ENCODE data around the gene NPY2R.

NPY2R gene

GRCh38 chr4:155208258-155209054, at the start of gene NPY2R:
Gene NPY2R (plus strand): TSS chr4:155208636. CDS start chr4:155213940, 5,304 bp downstream.
- Histone ChIP-seq H3K4me1 (ENCODE audit: insufficient read depth, low read length) (peaks cover 3% of the 10 kb centered on the region), H3K9me3 (ENCODE audit: low read length) (no peaks in the 10 kb centered on the region), H3K4me3 (ENCODE audit: low read length) (peak within 1 kb of the TSS; percentile 43), H2AFZ (ENCODE audit: low read depth, low read length) (peak within 1 kb of the TSS; percentile 33), H3K27me3 (ENCODE audit: insufficient read depth, low read length) (peaks cover 46% of the 10 kb centered on the region), H3K36me3 (ENCODE audit: insufficient read depth, low read length) (no peaks in the 10 kb centered on the region)

GRCh38 chr4:155161357-155161756, 47.1 kb upstream of the NPY2R start:
- no peaks in the 10 kb centered on the region for H3K36me3 ChIP-seq (ENCODE audit: insufficient read depth, low read length)
- no peak overlapping the region for H2AFZ ChIP-seq (ENCODE audit: low read depth, low read length)
- peaks cover 54% of the 10 kb centered on the region for H3K4me1 ChIP-seq (ENCODE audit: insufficient read depth, low read length)
- no peaks in the 10 kb centered on the region for H3K27me3 ChIP-seq (ENCODE audit: insufficient read depth, low read length)
- H3K4me3 ChIP-seq (ENCODE audit: low read length) = no peak overlapping the region
- H3K9me3 ChIP-seq (ENCODE audit: low read length) = peaks cover 2% of the 10 kb centered on the region

GRCh38 chr4:155164718-155165117, 43.7 kb upstream of the NPY2R start:
- Histone ChIP-seq H3K27me3 (ENCODE audit: insufficient read depth, low read length) (no peaks in the 10 kb centered on the region), H2AFZ (ENCODE audit: low read depth, low read length) (peak overlapping the region; percentile 12), H3K9me3 (ENCODE audit: low read length) (no peaks in the 10 kb centered on the region), H3K4me3 (ENCODE audit: low read length) (no peak overlapping the region), H3K4me1 (ENCODE audit: insufficient read depth, low read length) (peaks cover 60% of the 10 kb centered on the region), H3K36me3 (ENCODE audit: insufficient read depth, low read length) (no peaks in the 10 kb centered on the region)

- Histone ChIP-seq H2AFZ (ENCODE audit: low read depth, low read length) (no peak overlapping the region), H3K4me3 (ENCODE audit: low read length) (no peak overlapping the region), H3K4me1 (ENCODE audit: insufficient read depth, low read length) (peaks cover 14% of the 10 kb centered on the region), H3K9me3 (ENCODE audit: low read length) (no peaks in the 10 kb centered on the region), H3K36me3 (ENCODE audit: insufficient read depth, low read length) (no peaks in the 10 kb centered on the region), H3K27me3 (ENCODE audit: insufficient read depth, low read length) (no peaks in the 10 kb centered on the region)
Observed at GRCh38 chr4:155170569-155170968, 37.9 kb upstream of the NPY2R start.

GRCh38 chr4:155173371-155173770, 35.1 kb upstream of the NPY2R start:
- Histone ChIP-seq H3K27me3 (ENCODE audit: insufficient read depth, low read length) (no peaks in the 10 kb centered on the region), H3K36me3 (ENCODE audit: insufficient read depth, low read length) (no peaks in the 10 kb centered on the region), H3K4me3 (ENCODE audit: low read length) (no peak overlapping the region), H3K9me3 (ENCODE audit: low read length) (no peaks in the 10 kb centered on the region), H3K4me1 (ENCODE audit: insufficient read depth, low read length) (no peaks in the 10 kb centered on the region), H2AFZ (ENCODE audit: low read depth, low read length) (no peak overlapping the region)

GRCh38 chr4:155174668-155175067, 33.8 kb upstream of the NPY2R start:
- H3K36me3 ChIP-seq (ENCODE audit: insufficient read depth, low read length) = no peaks in the 10 kb centered on the region
- H3K4me1 ChIP-seq (ENCODE audit: insufficient read depth, low read length) = no peaks in the 10 kb centered on the region
- H3K4me3 ChIP-seq (ENCODE audit: low read length) = no peak overlapping the region
- H3K9me3 ChIP-seq (ENCODE audit: low read length) = no peaks in the 10 kb centered on the region
- no peaks in the 10 kb centered on the region for H3K27me3 ChIP-seq (ENCODE audit: insufficient read depth, low read length)
- no peak overlapping the region for H2AFZ ChIP-seq (ENCODE audit: low read depth, low read length)

GRCh38 chr4:155179216-155179615, 29.2 kb upstream of the NPY2R start:
- Histone ChIP-seq H3K36me3 (ENCODE audit: insufficient read depth, low read length) (no peaks in the 10 kb centered on the region), H3K4me3 (ENCODE audit: low read length) (no peak overlapping the region), H2AFZ (ENCODE audit: low read depth, low read length) (no peak overlapping the region), H3K4me1 (ENCODE audit: insufficient read depth, low read length) (no peaks in the 10 kb centered on the region), H3K9me3 (ENCODE audit: low read length) (no peaks in the 10 kb centered on the region), H3K27me3 (ENCODE audit: insufficient read depth, low read length) (no peaks in the 10 kb centered on the region)

- Histone ChIP-seq H3K27me3 (ENCODE audit: insufficient read depth, low read length) (peaks cover 4% of the 10 kb centered on the region), H3K36me3 (ENCODE audit: insufficient read depth, low read length) (no peaks in the 10 kb centered on the region), H3K4me3 (ENCODE audit: low read length) (no peak overlapping the region), H2AFZ (ENCODE audit: low read depth, low read length) (no peak overlapping the region), H3K4me1 (ENCODE audit: insufficient read depth, low read length) (no peaks in the 10 kb centered on the region), H3K9me3 (ENCODE audit: low read length) (no peaks in the 10 kb centered on the region)
Observed at GRCh38 chr4:155186972-155187371, 21.5 kb upstream of the NPY2R start.

- Histone ChIP-seq H2AFZ (ENCODE audit: low read depth, low read length) (no peak overlapping the region), H3K4me1 (ENCODE audit: insufficient read depth, low read length) (no peaks in the 10 kb centered on the region), H3K27me3 (ENCODE audit: insufficient read depth, low read length) (peaks cover 4% of the 10 kb centered on the region), H3K4me3 (ENCODE audit: low read length) (no peak overlapping the region), H3K36me3 (ENCODE audit: insufficient read depth, low read length) (no peaks in the 10 kb centered on the region), H3K9me3 (ENCODE audit: low read length) (no peaks in the 10 kb centered on the region)
Observed at GRCh38 chr4:155187989-155188388, 20.4 kb upstream of the NPY2R start.

GRCh38 chr4:155190099-155190498, 18.3 kb upstream of the NPY2R start:
- Histone ChIP-seq H3K27me3 (ENCODE audit: insufficient read depth, low read length) (peaks cover 4% of the 10 kb centered on the region), H3K4me1 (ENCODE audit: insufficient read depth, low read length) (no peaks in the 10 kb centered on the region), H2AFZ (ENCODE audit: low read depth, low read length) (no peak overlapping the region), H3K9me3 (ENCODE audit: low read length) (no peaks in the 10 kb centered on the region), H3K4me3 (ENCODE audit: low read length) (no peak overlapping the region), H3K36me3 (ENCODE audit: insufficient read depth, low read length) (no peaks in the 10 kb centered on the region)

- Histone ChIP-seq H3K36me3 (ENCODE audit: insufficient read depth, low read length) (no peaks in the 10 kb centered on the region), H3K4me1 (ENCODE audit: insufficient read depth, low read length) (no peaks in the 10 kb centered on the region), H3K4me3 (ENCODE audit: low read length) (no peak overlapping the region), H3K9me3 (ENCODE audit: low read length) (no peaks in the 10 kb centered on the region), H2AFZ (ENCODE audit: low read depth, low read length) (no peak overlapping the region), H3K27me3 (ENCODE audit: insufficient read depth, low read length) (peaks cover 3% of the 10 kb centered on the region)
Observed at GRCh38 chr4:155197757-155198156, 10.7 kb upstream of the NPY2R start.

- no peaks in the 10 kb centered on the region for H3K9me3 ChIP-seq (ENCODE audit: low read length)
- H3K4me1 ChIP-seq (ENCODE audit: insufficient read depth, low read length) = peaks cover 3% of the 10 kb centered on the region
- peak overlapping the region; percentile 43 for H3K4me3 ChIP-seq (ENCODE audit: low read length)
- no peaks in the 10 kb centered on the region for H3K36me3 ChIP-seq (ENCODE audit: insufficient read depth, low read length)
- peak overlapping the region; percentile 33 for H2AFZ ChIP-seq (ENCODE audit: low read depth, low read length)
- peaks cover 46% of the 10 kb centered on the region for H3K27me3 ChIP-seq (ENCODE audit: insufficient read depth, low read length)
Observed at GRCh38 chr4:155207534-155208257, 740 bp upstream of the NPY2R start.

- no peak overlapping the region for H3K4me3 ChIP-seq (ENCODE audit: low read length)
- H3K4me1 ChIP-seq (ENCODE audit: insufficient read depth, low read length) = no peaks in the 10 kb centered on the region
- no peaks in the 10 kb centered on the region for H3K27me3 ChIP-seq (ENCODE audit: insufficient read depth, low read length)
Observed at GRCh38 chr4:155220025-155220424, 11.6 kb downstream of the NPY2R start.

More at GRCh38 chr4:155220025-155220424, 11.6 kb downstream of the NPY2R start:
- Histone ChIP-seq H3K36me3 (ENCODE audit: insufficient read depth, low read length) (no peaks in the 10 kb centered on the region), H3K9me3 (ENCODE audit: low read length) (no peaks in the 10 kb centered on the region), H2AFZ (ENCODE audit: low read depth, low read length) (no peak overlapping the region)
